PC-9 (cell line): ENCODE data around the gene ADGRA3. TPM values are rescaled to one million over a fixed set of nuclear protein-coding genes. Genes with fewer than 3 reads are reported as not detected.

Experiments used
- BruUV-seq: library from RNA; stranded (reverse); fragments of 400-500 nt; replicated peaks from 2 replicates; lab custom pipeline; 2021; lab: Mats Ljungman, UMichigan
- CTCF ChIA-PET: fragments of 300-600 bp; sonication (Branson Sonifier 250); formaldehyde crosslinking; loops from one replicate; lab custom pipeline; 2022; ENCODE audit warnings: antibody characterized with exemption; lab: Charles Lee
- POLR2A ChIA-PET: fragments of 300-600 bp; sonication (Branson Sonifier 250); formaldehyde crosslinking; loops from one replicate; lab custom pipeline; 2022; ENCODE audit warnings: antibody characterized with exemption; ENCODE audit not compliant: unreplicated experiment; lab: Charles Lee
- DNase-seq, 2 experiments: peaks; one replicate each; pipeline versions ENCODE4 v3.0.0 to v3.0.0-alpha.2; 2015 to 2022; ENCODE audit warnings: mixed read lengths in 1 of 2
- H2AFZ ChIP-seq: fragments of 200-600 bp; sonication (generic); 2 replicates; pipeline ENCODE4 v1.8.1; 2017; ENCODE audit warnings: antibody characterized with exemption
- H3F3A ChIP-seq: fragments of 200-600 bp; sonication (generic); 2 replicates; pipeline ENCODE4 v1.8.1; 2017; ENCODE audit warnings: antibody characterized with exemption, mild to moderate bottlenecking, low read depth; ENCODE audit not compliant: insufficient read depth
- H3K27ac ChIP-seq: fragments of 200-600 bp; sonication (generic); 2 replicates; pipeline ENCODE4 v1.6.1; 2016; ENCODE audit warnings: mixed run types
- H3K27me3 ChIP-seq: fragments of 200-600 bp; sonication (generic); 2 replicates; pipeline ENCODE4 v1.6.1; 2016; ENCODE audit warnings: low read depth, mixed run types; ENCODE audit not compliant: insufficient read depth
- H3K36me3 ChIP-seq: fragments of 200-600 bp; sonication (generic); 2 replicates; pipeline ENCODE4 v1.6.1; 2016; ENCODE audit warnings: low read depth, mixed run types
- H3K4me1 ChIP-seq: fragments of 200-600 bp; sonication (generic); replicated peaks from 2 replicates; pipeline ENCODE4 v1.6.1; 2016; ENCODE audit warnings: mixed run types; ENCODE audit not compliant: insufficient read depth
- H3K4me2 ChIP-seq: fragments of 200-600 bp; sonication (generic); 2 replicates; pipeline ENCODE4 v1.6.1; 2017; ENCODE audit warnings: mixed run types
- H3K4me3 ChIP-seq: fragments of 200-600 bp; sonication (generic); 2 replicates; pipeline ENCODE4 v1.6.1; 2016; ENCODE audit warnings: mixed run types
- H3K79me2 ChIP-seq: fragments of 200-600 bp; sonication (generic); 2 replicates; pipeline ENCODE4 v1.6.1; 2017; ENCODE audit warnings: low read depth, mixed run types
- H3K9me2 ChIP-seq: fragments of 200-600 bp; sonication (generic); 2 replicates; pipeline ENCODE4 v1.8.1; 2017; ENCODE audit warnings: mild to moderate bottlenecking; ENCODE audit not compliant: insufficient read depth
- H3K9me3 ChIP-seq: fragments of 200-600 bp; sonication (generic); 2 replicates; pipeline ENCODE4 v1.8.1; 2016; ENCODE audit warnings: low read depth; ENCODE audit not compliant: insufficient read depth
- H4K20me1 ChIP-seq: fragments of 200-600 bp; sonication (generic); 2 replicates; pipeline ENCODE4 v1.8.1; 2017; ENCODE audit not compliant: insufficient read depth
- EZH2 ChIP-seq: fragments of 200-600 bp; sonication (generic); IDR thresholded peaks from 2 replicates; pipeline ENCODE4 v1.8.0; 2017; ENCODE audit warnings: antibody characterized with exemption, low read depth
- intact Hi-C: fragments of 100-400 bp; cut with micrococcal nuclease; formaldehyde crosslinking; loops from one replicate; pipeline ENCODE4 v1.10.0; 2022; ENCODE audit not compliant: unreplicated experiment
- total RNA-seq: library from RNA; stranded (reverse); gene quantifications from 2 replicates; pipeline ENCODE4 v1.2.3, GENCODE V29; 2021
- TF ChIP-seq, protein P1 (sequence below): fragments of 200-600 bp; sonication (generic); conservative IDR thresholded peaks from 2 replicates; pipeline ENCODE4 v1.6.1; 2017; ENCODE audit warnings: mixed run types, antibody characterized with exemption, mild to moderate bottlenecking, moderate library complexity

Gene ADGRA3
- total RNA-seq, 1 experiment from 2014 or later = 40.5 TPM

GRCh38 chr4:22345055-22345454 is 170.8 kb downstream of the ADGRA3 start:
- no peaks in the 10 kb centered on the region for H3K9me2 ChIP-seq
- BruUV-seq = no TSS peak
- H3K4me2 ChIP-seq = no peak overlapping the region
- H3K27me3 ChIP-seq = no peaks in the 10 kb centered on the region
- no peaks in the 10 kb centered on the region for H3K79me2 ChIP-seq
- no peak overlapping the region for H2AFZ ChIP-seq
- intact Hi-C loops = no loop called here
- DNase-seq = no peak
- H4K20me1 ChIP-seq = no peaks in the 10 kb centered on the region
- no peak overlapping the region for H3K27ac ChIP-seq
- TF ChIP-seq, protein P1, sequence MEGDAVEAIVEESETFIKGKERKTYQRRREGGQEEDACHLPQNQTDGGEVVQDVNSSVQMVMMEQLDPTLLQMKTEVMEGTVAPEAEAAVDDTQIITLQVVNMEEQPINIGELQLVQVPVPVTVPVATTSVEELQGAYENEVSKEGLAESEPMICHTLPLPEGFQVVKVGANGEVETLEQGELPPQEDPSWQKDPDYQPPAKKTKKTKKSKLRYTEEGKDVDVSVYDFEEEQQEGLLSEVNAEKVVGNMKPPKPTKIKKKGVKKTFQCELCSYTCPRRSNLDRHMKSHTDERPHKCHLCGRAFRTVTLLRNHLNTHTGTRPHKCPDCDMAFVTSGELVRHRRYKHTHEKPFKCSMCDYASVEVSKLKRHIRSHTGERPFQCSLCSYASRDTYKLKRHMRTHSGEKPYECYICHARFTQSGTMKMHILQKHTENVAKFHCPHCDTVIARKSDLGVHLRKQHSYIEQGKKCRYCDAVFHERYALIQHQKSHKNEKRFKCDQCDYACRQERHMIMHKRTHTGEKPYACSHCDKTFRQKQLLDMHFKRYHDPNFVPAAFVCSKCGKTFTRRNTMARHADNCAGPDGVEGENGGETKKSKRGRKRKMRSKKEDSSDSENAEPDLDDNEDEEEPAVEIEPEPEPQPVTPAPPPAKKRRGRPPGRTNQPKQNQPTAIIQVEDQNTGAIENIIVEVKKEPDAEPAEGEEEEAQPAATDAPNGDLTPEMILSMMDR = no peak
- no peak for TF ChIP-seq EZH2
- CTCF ChIA-PET = no interaction called here
- no peaks in the 10 kb centered on the region for H3F3A ChIP-seq
- POLR2A ChIA-PET = no interaction called here
- no peak overlapping the region for H3K4me3 ChIP-seq
- H3K36me3 ChIP-seq = no peaks in the 10 kb centered on the region
- no peaks in the 10 kb centered on the region for H3K9me3 ChIP-seq
- no peaks in the 10 kb centered on the region for H3K4me1 ChIP-seq

DNA sequence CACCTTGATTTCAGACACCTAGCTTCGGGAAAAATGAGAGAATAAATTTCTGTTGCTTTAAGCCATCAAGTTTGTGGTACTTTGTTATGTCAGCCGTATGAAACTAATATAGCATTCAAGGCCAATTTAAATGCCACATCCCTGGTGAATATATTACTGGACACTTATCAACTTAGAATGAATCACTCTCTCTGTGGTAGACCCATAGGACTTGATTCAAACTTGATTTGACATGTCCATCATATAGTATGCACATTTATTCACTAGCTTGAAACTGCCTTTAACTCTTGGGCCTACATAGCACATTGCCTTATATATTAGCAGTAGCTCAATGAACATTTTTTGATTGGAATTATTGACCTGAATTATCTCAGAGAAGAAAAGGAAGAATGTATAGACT is 172.3 kb downstream of the ADGRA3 start:
- Histone ChIP-seq H4K20me1 (no peaks in the 10 kb centered on the region), H3F3A (no peaks in the 10 kb centered on the region), H3K4me3 (no peak overlapping the region), H3K9me3 (no peaks in the 10 kb centered on the region), H3K27me3 (no peaks in the 10 kb centered on the region), H3K79me2 (no peaks in the 10 kb centered on the region), H2AFZ (no peak overlapping the region), H3K9me2 (no peaks in the 10 kb centered on the region), H3K4me1 (no peaks in the 10 kb centered on the region), H3K4me2 (no peak overlapping the region), H3K36me3 (no peaks in the 10 kb centered on the region), H3K27ac (no peak overlapping the region)
- DNase-seq = no peak
- POLR2A ChIA-PET = no interaction called here
- BruUV-seq = no TSS peak
- CTCF ChIA-PET = no interaction called here
- TF ChIP-seq, protein P1 = no peak
- no peak for TF ChIP-seq EZH2
- intact Hi-C loops = no loop called here

GRCh38 chr4:22339491-22339890 is 176.4 kb downstream of the ADGRA3 start:
- Histone ChIP-seq H3F3A (no peaks in the 10 kb centered on the region), H3K27me3 (no peaks in the 10 kb centered on the region), H3K27ac (no peak overlapping the region), H4K20me1 (no peaks in the 10 kb centered on the region), H3K36me3 (no peaks in the 10 kb centered on the region), H3K4me1 (no peaks in the 10 kb centered on the region), H3K4me3 (no peak overlapping the region), H2AFZ (no peak overlapping the region), H3K9me3 (no peaks in the 10 kb centered on the region), H3K4me2 (no peak overlapping the region), H3K79me2 (no peaks in the 10 kb centered on the region), H3K9me2 (no peaks in the 10 kb centered on the region)
- no peak for DNase-seq
- TF ChIP-seq, protein P1 = no peak
- TF ChIP-seq EZH2 = no peak
- POLR2A ChIA-PET = no interaction called here
- CTCF ChIA-PET = no interaction called here
- no TSS peak for BruUV-seq
- intact Hi-C loops = no loop called here
